ENCODE measurements around the gene TMIE. TPM values are rescaled to one million over a fixed set of nuclear protein-coding genes. Genes with fewer than 3 reads are reported as not detected.

TMIE gene
- total RNA-seq (2022; extraction: Qiagen RNA extraction; ENCODE audit: low read depth): 0.13 to 0.28 TPM (median 0.22 TPM) in 5 replicates

DNA sequence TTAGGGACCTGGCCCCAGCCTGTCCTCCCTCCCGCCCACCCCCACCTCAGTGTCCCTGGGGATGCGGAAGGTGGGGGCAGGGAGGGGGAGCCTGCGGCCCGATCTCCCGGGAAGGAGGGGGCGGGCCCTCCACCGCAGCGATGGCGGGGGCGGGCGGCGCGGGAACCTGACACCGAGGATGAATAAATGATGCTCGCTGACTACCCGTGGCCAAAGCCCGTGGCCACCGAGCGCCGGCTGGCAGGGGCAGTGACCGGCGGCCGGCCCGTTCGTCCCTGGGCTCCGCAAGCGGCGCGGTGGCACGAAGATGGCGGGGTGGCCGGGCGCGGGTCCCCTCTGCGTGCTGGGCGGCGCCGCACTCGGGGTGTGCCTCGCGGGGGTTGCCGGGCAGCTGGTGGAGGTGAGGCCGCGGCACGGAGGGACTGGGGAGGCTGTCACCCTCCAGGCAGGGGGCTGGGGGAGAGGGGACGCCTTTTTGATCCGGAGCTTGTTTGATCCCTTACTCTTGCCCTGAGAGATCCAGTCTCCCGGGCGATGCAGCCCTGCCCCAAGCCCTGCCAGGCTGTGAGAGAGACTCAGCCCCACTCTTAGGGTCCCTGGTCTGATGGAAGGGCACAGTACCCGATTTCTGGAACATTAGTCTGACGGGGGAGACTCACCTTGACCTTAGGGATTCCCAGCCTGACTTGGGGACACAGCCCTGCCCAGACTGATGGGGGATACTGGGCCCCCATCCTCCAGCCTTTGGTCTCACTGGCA is at the start of gene TMIE:
Gene TMIE (plus strand): TSS at position 212 of the 759 bp plus-strand sequence. CDS start 96 bp downstream, at position 308.

GRCh38 chr3:46693038-46693891 is 7.9 kb upstream of the TMIE start, which contains the start of gene ALS2CL:
TSS of gene ALS2CL (minus strand) at chr3:46693679. CDS start at chr3:46689440, 4,239 bp downstream.

GRCh38 chr3:46717447-46718231 is 16.4 kb downstream of the TMIE start, which contains the start of gene PRSS50:
TSS of gene PRSS50 (minus strand) at chr3:46717869. CDS start at chr3:46717824, 45 bp downstream.

Other genes starting within 250 kb of the TMIE start
- not detected in 5 replicates for gene LTF, start 236.5 kb upstream of the TMIE start, total RNA-seq (2022; extraction: Qiagen RNA extraction; ENCODE audit: low read depth)
- not detected in 5 replicates for gene RTP3, start 203.4 kb upstream of the TMIE start, total RNA-seq (2022; extraction: Qiagen RNA extraction; ENCODE audit: low read depth)
- not detected in 5 replicates for gene LRRC2, start 135.1 kb upstream of the TMIE start, total RNA-seq (2022; extraction: Qiagen RNA extraction; ENCODE audit: low read depth)
- gene FAM240A, start 88.9 kb upstream of the TMIE start, total RNA-seq (2022; extraction: Qiagen RNA extraction; ENCODE audit: low read depth): not detected in 5 replicates
- gene ALS2CL, start 7.7 kb upstream of the TMIE start, total RNA-seq (2022; extraction: Qiagen RNA extraction; ENCODE audit: low read depth): 5.8 to 9.4 TPM (median 8.6 TPM) in 5 replicates
- not detected in 5 replicates for gene PRSS50, start 16.5 kb downstream of the TMIE start, total RNA-seq (2022; extraction: Qiagen RNA extraction; ENCODE audit: low read depth)
- 0.35 TPM in 1 of 5 replicates, not detected in the others for gene MYL3, start 162.1 kb downstream of the TMIE start, total RNA-seq (2022; extraction: Qiagen RNA extraction; ENCODE audit: low read depth)
- gene PTH1R, start 176.3 kb downstream of the TMIE start, total RNA-seq (2022; extraction: Qiagen RNA extraction; ENCODE audit: low read depth): 0.59 to 1.1 TPM (median 0.94 TPM) in 5 replicates